ENCODE results near the gene MYO16.
"Not testable (repeated sequence)": the region's sequence is repeated elsewhere in the genome, so short reads cannot be mapped to it uniquely, and the experiment has no call there.

The MYO16 gene

GRCh38 chr13:108991416-108991815 is 362.0 kb downstream of the MYO16 start:
- not testable (repeated sequence) for DNase-seq

- no peak for DNase-seq
These were observed 363.9 kb downstream of the MYO16 start for GRCh38 chr13:108993346-108993745.

DNA sequence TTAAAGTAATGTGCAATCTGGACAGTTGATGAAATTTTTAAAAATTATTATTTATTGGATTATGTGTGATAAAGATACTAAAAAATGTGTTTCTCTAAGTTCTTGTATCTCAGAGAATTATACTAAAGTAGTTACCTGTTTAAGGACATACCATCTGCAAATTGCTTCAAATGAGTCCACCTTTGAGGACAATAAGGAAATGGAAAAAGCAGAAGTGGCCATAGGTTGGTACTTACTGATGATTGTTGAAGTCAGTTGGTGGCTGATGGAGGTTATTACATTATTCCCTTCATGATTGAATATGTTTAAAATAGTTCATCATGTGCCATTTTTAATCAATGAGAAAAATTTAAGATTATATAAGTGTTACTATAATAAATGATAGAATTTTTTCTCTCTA is 367.0 kb downstream of the MYO16 start:
- DNase-seq: no peak

DNA sequence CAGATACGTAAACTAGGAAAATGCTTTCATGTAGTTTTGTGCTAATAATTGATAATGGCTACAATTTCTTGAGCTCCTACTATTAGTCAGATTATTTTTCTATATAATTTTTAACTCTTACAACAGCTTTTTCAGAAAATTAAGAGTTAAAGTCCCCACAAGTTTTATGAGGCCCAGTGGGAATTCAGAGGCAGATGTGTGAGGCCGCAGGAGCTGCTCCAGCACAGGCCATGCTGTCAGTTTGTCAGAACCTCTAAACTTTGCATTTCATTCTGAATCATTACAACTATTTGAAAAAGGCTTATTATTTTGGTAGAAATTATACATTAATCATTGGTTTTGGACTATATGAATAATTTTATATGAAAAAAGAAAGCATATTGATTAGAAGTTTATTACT is 370.8 kb downstream of the MYO16 start:
- DNase-seq: no peak

DNA sequence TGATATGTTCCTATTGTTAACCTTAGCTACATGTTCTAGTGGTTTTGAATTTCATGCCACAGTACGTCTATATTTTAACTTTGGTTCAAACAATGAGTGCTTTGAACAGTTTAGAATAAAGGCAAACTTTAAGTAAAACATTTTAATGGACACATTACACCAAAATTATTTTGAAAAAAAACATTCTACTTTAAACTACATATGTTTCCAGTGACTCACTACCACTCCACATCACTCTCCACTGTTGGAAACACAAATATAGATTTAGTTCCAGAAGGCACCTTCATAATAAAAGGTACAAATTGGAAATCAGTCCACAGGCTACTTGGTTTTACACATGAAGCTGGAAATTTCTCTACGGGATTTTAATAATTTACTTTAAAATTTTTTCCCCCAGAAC is 373.5 kb downstream of the MYO16 start:
- DNase-seq: no peak

DNA sequence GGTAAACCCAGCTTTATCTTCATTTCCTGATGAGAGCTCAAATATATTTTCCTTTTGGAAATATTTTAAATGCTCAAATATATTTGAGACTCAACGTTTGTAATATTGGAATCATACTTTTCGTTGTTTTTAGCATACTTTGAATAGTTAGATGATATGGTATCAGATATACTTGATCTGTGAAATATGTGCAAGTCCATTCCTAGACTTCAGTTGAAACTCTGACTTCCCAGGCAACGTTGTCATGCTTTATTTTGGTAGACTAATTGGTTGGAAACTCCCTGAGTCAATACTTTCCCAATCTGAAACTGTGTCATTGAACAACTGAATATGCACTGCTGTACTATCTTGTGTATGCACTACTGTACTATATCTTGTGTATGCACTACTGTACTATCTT is 378.5 kb downstream of the MYO16 start:
- no peak for DNase-seq

DNA sequence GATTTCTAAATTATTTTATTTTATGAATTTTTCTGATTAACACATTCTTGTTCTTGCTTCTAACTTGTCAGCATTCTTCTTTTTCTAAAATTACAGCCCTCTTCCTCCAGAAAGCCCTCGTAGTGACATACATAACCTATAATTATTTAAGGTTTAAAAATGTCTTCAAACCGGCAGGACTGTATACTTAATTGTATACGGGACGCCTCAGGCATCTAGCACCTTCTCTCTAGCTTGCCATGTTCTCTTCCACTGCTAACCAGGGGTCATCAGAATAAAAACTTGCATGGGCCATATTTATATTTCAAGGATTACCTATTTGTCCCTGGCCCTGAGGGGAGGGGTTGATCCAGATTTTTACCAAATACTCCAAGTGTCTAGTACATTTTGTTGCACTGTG is 380.3 kb downstream of the MYO16 start:
- DNase-seq: no peak

DNA sequence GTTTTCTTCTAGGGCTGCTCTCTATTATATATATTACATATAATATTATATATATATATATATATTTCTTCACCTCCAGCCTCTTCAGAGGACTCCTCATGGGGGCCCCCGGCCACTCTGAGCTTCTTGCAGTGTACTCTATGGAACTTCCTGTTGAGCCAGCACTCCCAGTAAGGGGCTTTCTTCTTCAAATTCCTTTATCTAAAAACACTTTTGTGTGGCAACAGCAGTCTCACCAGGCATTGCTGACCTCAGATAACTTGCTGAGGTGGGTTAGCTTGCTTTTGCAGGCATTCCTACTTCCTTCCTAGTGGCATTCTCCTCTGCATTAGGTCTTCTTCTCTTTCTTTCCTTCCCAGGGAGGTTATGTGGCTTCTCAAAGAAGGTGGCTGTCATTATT is 381.5 kb downstream of the MYO16 start:
- no peak for DNase-seq

DNA sequence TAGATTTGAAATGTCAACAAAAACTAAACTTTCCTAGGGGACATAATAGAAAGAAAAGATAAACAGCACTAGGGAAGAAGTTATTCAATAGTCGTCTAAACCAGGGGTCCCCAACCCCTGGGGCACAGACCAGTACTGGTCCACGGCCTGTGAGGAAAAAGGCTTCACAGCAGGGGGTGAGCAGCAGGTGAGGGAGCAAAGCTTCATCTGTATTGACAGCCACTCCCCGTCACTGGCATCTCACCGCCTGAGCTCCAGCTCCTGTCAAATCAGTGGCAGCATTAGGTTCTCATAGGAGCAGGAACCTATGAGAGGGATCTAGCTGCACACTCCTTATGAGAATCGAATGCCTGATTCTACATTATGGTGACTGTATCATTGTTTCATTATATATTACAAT is 382.7 kb downstream of the MYO16 start:
- no peak for DNase-seq

DNA sequence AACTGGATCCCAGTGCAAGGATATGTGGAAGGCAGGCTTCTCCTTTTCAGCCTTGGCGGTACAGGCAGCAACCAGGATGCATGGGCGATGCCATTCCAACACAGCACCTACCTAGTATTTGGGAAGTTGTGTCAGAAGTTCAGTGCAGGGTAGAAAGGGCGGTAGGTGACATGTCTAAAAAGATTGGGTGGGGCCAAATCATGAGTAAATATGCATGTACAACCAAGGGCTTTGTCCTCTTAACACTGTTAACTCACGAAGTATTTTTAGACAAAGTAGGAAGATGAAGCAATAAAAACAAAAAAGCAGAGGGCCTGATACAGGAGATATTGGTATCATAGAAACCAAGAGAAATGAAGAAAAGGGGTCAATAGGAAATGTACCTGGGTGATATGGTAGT is 392.1 kb downstream of the MYO16 start:
- no peak for DNase-seq

GRCh38 chr13:109024611-109025010 is 395.2 kb downstream of the MYO16 start:
- DNase-seq: no peak

GRCh38 chr13:109026266-109026665 is 396.9 kb downstream of the MYO16 start:
- no peak for DNase-seq

GRCh38 chr13:109028624-109029023 is 399.2 kb downstream of the MYO16 start:
- no peak for DNase-seq

GRCh38 chr13:109033090-109033489 is 403.7 kb downstream of the MYO16 start:
- DNase-seq: no peak

DNA sequence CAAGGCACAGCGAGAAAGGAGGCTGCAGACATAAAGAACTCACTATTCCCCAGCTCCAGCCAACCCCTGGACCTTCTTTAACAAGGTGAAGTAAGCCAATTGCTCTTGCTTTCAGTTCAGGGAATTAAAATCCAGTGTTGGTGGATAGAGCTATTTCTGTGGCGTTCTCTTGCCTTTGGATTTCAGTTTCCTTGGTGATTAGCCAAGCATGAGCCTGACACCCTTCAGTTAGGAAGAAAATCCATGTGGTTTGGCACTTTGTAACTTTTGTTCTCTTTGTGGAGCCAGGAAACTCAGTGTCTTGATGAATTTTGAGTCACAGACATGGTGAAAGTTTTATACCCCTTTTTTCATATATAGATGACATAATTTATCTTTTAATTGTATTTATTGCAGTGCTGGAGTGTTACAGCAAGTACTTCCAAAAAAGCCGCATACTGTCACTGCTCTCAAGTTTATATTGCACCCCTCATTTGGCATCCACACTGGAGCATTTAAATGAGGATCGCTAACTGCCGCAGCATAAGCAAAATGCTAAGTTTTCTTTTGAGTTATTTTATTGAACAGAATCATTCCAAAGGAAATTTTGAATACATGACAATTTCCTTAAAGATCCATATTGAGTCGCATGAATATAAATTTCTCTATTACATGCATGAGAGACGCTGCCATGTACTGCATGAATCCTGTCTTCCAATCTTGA is 406.8 kb downstream of the MYO16 start:
- DNase-seq: no peak

DNA sequence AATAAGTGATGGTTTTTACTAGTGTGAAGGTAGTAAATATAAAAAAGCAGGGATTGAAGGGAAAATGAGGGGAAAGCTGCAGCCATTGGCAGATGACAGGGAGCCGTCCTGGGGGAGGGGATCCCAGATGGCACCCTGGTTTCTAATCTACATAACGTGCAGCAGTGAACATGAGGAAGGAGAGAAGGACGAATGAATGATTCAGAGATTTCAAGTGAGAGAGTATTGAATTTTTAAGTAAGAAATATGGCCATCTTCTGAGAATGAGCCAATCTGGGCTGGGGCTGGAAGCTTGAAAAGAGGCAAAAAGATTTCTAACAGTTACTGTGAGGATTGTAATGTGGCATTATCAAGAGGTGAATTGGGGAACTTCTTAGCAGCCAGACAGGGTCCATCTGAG is 414.2 kb downstream of the MYO16 start:
- no peak for DNase-seq

DNA sequence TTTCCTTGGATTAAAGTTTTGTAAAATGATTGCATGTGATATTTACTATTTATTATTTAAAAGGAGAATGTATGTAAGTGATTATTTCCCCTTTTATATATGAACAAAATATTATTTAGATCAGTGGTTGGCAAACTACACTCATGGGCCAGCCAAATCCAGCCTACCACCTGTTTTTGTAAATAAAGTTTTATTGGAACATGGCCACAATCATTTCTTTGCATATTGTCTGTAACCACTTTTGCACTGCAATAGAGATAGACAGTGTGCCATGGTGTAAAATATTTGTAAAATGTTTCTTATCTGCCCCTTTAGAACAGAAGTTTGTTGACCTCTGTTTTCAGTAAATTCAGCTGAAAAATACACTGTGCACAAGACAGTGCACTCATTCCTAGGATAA is 426.4 kb downstream of the MYO16 start:
- DNase-seq: no peak

- no peak for DNase-seq
These were observed 428.7 kb downstream of the MYO16 start for GRCh38 chr13:109058087-109058486.

DNA sequence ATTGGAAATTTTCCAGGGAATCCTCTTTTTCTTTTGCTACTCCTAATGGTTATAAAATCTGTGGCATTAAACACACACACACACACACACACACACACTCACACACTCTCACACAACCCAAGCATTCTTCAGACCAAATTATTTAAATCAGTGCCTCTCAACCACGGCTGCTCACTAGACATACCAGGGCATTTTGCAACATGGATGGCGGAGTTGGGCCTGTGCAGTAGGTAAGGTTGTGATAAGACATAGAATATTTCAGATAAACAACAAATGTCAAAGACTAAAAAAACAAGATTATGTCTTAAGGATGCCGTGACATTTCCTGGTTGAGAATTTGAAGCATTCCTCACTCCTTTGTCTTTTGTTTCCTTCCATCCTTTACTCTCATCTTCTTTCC is 443.1 kb downstream of the MYO16 start:
- DNase-seq: no peak

- DNase-seq: no peak
These were observed 445.0 kb downstream of the MYO16 start for GRCh38 chr13:109074436-109074835.

GRCh38 chr13:109074853-109075252 is 445.4 kb downstream of the MYO16 start:
- DNase-seq: no peak

DNA sequence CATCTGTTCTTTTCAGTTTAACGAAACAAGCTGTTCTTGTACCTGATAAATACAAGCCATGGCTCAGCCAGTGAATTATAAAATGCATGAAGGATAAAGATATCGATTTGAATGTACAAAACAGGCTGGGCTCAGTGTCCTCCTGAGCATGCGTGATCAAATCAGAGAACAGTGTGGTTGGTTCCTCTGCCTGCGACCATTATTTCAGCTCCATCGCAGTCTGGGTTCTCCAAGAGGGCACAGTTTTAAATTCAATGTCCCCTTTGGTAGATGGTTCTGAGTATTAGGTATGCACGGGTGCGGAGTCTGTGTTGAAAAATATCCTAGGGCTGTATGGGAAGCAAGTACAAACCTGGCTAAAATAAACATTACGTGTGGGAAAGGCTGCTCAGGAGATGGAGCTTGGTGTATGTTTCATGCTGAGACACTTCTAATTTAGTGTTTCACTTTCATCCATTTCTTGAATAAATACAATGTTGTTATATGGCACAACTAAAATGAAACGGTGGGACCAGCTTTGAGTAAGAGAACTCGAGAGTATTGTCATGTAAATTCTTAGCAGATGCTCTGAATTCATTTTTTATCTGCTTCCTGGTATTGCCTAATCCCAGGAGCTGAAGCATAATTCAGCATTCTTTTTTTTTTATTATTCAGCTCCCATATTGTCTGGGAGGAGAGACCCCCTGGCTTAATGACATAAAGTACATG is 458.7 kb downstream of the MYO16 start:
- DNase-seq: no peak

GRCh38 chr13:109088624-109088917 is 459.2 kb downstream of the MYO16 start:
- no peak for DNase-seq

GRCh38 chr13:109090796-109091195 is 461.4 kb downstream of the MYO16 start:
- DNase-seq: no peak

DNA sequence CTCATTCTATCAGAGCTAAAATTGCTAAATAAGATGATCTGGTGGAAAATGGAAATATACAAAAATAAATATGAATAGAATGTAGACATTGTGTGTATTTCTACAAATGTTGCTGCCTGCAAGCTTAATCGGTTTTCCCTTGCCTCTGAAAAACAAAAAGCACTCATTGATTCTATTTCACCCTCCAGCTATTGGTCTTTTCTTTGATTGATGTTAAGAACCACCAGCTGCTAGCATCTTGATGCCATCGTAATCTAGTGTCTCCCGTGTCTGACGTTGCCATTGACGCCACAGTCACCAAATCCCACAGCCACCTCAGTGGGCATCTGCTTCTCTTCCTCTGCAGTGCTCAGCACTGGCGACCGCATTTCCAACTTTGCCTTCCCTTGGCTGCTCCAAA is 461.8 kb downstream of the MYO16 start:
- no peak for DNase-seq
